CD4-positive, alpha-beta T cell treated with Interleukin-6 for 4 hours (primary cell): Measurements from ENCODE around the gene KCNG3.

Experiments
- DNase-seq: peaks from one replicate; pipeline ENCODE4 v3.0.0-alpha.2; 2020; ENCODE audit warnings: mixed read lengths

Gene KCNG3, protein sequence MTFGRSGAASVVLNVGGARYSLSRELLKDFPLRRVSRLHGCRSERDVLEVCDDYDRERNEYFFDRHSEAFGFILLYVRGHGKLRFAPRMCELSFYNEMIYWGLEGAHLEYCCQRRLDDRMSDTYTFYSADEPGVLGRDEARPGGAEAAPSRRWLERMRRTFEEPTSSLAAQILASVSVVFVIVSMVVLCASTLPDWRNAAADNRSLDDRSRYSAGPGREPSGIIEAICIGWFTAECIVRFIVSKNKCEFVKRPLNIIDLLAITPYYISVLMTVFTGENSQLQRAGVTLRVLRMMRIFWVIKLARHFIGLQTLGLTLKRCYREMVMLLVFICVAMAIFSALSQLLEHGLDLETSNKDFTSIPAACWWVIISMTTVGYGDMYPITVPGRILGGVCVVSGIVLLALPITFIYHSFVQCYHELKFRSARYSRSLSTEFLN

DNA sequence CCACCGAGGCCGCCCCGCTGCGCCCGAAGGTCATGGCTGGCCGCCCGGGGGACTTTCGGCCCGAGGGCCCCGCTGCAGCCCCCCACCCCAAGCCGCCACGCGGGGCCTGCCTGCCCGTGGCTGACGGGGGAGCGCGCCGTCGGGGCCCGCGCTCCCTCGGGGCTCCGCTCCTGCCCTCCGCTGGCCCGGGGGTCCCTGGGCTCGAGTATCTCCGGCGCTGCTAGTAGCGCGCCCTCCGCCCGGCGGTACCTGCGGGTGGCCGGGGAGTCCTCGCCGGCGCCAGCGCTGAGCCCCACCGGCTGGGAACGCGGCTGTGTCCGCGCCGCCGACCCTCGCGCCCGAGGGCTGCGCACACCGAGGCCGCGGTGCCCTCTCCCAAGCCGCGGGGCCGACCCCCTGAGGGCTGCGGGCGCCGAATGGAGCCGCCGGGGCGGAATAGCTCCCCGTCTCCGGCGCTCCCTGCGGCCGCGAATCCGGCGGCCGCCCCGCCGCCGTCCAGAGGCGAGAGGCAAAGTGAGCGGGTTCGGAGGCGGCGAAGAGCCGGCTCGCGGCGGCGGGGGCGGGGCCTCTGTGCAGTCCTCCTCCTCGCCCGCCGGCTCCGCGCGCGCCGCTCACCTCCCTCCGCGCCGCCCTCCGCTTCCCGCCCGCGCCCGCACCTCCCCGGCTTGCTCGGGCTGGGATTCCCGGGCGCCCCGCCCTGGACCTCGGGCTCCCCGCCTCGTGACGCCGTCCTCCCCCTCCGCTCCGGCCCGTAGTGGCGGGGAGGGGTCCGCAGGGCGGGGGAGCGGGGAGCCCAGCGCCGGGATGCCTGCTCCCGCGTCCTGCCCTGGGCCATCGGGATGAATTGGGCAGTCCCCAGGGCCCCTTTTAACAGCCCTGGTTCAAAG is at the start of gene KCNG3:
Gene KCNG3, minus strand, starts transcription at position 515 of the 887 bp plus-strand sequence. Its CDS starts 481 bp downstream, at position 34.
- DNase-seq: peak; percentile 80

DNA sequence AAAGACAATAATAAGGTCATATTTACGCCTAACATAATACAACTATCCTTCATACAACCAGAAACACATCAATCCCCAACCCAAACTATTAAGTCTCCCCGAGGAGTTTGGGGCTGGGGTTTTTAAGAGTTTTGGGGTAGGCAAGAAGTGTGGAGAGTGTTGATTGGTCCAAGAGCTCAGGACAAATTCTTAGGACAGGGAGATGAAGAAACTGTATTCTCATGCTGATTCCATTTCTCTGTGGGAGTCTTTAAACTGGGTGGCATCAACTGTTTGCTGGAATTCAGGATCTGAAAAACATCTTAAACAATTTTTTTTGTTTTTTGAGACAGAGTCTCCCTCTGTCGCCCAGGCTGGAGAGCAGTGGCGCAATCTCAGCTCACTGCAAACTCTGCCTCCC is 49.1 kb upstream of the KCNG3 start:
- no peak for DNase-seq

DNA sequence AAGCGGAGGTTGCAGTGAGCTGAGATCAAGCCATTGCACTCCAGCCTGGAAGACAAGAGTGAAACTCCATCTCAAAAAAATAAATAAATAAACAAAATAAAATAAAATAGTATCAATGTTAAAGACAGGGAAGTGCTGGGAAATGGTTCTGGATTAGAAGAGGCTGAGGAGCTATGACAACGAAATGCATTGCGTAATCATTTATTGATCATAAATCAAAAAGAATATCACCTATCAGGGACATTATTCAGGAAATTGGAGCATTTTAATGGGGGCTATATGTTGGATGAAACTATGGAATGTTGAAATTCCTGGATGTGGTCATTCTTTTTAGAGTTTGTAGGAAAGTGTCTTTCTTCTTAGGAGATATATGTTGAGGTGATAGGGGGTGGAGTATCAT is 43.7 kb upstream of the KCNG3 start:
- no peak for DNase-seq

DNA sequence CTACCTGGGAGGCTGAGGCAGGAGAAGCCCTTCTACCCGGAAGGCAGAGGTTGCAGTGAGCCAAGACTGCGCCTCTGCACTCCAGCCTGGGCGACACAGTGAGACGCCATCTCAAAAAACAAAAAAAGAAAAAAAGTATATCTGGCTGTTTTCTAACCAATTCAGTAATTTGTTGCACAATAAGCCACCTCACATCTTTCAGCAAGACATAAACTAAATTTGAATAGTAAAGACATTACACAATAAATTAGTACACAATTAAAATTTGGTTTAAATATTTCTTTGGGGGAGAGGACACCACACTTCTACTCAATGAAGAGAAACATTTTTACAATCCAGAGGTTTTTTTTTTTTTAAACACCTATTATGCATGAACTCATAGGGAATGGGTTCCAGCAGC is 38.6 kb upstream of the KCNG3 start:
- no peak for DNase-seq

DNA sequence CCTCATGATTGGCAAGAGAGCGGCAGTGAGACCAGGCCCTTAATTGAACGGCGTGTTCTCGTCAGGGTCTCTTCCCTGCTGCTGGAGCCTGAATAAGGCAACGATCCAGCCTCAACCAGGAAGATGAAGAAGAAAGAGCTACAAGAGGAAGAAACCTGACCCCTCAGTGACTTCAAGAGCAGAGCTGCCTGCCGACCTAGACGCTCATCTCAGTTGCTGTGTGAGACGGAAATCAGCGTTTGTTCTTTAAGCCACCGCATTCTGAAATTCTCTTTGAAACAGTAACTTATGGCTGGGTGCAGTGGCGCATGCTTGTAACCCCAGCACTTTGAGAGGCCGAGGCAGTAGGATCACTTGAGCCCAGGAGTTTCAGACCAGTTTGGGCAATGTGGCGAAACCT is 29.6 kb upstream of the KCNG3 start:
- peak; percentile 40 for DNase-seq

DNA sequence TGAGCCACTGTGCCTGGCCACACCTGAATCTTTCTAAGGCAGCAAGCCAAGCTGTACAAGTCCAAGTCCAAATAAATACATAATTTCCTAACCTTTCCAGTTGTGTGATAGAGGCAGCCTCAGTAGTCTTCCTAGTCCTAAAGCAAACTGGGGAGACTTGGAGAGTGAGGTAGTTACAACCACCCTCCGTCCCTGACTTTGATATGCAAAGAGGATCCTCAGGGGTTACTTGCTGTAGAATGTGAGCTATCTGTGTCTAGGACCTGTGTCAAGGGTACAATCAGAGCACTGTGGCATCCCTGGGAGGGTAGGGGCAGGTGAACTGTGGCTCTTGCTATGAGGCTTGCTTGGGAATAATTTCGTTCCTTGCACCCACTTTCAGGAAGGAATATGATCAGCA is 28.3 kb upstream of the KCNG3 start:
- no peak for DNase-seq

DNA sequence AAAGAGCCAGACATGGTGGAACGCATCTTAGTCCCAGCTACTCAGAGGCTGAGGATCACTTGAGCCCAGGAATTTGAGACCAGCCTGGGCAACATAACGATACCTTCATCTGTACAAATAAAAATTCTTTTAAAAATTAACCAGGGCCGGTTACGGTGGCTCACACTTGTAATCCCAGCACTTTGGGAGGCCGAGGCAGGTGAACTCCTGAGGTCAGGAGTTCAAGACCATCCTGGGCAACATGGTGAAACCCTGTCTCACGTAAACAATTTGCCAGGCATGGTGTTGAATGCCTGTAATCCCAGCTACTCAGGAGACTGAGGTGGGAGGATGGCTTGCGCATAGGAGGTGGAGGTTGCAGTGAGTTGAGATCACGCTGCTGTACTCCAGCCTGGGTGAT is 25.8 kb upstream of the KCNG3 start:
- no peak for DNase-seq

DNA sequence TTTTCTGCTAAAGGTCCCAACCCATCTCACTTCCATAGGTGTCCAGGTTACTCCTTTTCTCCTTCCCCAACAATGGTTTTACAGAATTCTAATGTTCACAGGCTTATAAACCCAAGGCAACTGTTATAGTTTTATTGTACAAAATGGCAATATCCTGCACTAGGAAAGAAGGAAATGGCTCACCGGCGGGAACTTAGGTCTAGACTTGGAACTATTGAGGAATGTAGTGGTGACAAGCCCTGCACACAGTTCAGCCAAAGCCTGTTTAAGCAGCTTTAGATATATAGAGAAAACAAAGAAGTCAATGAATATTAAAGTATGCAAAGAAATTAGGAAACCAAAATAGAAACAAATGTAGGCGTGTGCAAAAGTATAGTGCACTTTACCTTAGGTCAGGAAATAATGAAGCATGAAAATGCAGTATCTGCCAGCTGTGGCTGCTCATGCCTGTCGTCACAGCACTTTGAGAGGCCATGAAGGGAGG is 22.7 kb upstream of the KCNG3 start:
- no peak for DNase-seq

DNA sequence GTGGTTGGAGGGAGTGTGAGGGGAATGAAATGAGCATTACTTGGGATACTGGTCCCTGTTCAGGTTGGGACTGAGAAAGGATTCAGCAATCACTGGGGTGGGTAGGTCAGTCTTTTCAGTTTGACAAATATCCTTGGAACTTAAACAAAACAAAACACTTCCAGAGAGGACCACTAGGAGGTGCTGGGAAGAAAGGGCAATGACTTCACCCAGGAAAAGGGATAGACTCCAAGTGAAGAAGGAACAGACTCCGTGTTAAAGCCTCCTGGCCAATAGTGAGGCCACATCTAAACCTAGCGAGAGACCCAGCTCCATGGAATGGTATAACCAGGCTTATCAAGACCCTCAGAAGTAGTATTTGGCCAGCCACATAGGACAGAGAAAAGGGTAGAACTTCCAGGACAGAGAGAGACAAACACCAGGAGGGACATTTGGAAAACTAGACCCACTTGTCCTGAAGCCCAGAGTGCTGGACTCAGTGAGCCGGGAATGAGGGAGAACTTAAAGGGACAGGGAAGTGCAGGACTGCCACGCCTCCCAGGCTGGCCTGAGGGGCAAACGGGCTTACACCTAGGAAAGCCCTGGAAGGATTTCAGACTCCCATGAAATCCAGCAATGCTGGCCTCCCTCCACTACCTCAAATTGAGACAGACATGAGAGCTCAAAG is 19.6 kb upstream of the KCNG3 start:
- DNase-seq: peak; percentile 28

DNA sequence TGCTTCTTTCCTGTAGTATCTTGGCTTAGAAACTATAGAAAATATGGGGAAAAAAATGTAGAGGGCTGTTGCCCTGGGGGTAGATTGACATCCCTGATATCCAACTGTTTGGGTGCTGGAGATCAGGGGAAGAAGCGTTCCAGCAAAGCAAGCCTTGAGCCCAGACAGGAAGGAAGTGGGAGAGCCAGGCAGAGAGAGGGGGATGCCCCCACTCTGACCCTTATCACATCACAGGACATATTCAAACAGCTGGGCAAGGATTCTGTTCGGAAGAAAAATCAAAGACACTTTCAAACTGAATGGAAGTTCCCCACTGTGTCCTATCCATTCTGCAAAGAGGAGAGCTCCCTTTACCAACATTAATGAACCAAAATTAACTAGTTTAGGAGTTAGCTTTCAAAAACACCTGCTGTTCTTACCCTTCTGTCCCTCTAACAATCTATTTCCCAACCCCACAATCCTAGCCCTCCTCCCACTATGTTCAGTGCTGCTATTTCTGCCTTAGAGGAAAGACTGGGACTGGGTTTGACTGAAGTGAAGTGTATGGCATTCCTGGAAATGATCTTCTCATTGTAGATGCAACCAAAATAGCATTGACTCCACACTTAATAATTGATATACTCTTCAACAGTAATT is 16.9 kb upstream of the KCNG3 start:
- no peak for DNase-seq

DNA sequence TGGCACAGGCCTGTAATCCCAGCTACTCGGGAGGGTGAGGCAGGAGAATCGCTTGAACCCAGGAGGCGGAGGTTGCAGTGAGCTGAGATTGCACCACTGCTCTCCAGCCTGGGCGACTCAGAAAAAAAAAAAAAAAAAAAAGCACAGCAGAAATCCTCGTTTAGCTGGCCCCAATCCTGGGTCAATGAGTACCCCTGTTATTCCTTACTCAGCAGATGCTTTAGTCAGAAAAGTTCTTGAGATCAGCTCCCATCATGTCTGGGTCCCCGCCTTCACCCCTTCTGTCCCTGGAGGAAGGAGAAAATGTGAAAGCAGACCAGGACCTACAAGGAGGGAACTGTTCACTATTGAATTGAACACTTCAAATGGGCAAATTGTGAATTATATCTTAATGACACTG is 16.4 kb upstream of the KCNG3 start:
- DNase-seq: no peak

DNA sequence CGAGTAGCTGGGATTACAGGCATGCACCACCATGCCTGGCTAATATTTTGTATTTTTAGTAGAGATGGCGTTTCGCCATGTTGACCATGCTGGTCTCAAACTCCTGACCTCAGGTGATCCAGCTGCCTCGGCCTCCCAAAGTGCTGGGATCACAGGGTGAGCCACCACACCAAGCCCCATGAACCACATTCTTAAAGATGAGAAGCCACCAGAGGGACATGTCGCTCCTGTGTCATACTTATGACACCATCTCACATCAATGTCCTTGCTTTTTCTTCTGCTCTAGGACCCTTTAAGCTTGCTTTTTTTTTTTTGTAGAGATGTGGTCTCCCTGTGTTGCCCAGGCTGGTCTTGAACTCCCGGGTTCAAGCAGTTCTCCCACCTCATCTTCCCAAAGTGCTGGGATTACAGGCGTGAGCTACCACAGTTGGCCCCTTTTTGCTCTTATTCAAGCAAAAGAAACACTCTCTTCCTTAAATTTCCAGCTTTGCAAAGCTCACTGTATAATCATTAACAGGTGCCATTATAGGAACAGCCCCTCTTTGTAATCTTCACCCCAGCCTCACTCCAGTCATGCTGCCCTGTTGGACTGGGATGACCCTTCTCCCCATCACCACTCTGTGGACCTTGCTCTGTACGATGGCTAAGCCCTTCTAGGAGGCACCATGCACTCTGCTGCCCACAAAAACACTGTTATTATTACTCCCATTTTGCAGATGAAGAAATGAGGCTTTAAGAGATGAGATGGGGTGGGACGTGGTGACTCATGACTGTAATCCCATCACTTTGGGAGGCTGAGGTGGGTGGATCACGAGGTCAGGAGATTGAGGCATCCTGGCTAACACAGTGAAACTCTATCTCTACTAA is 10.8 kb upstream of the KCNG3 start:
- DNase-seq: no peak

DNA sequence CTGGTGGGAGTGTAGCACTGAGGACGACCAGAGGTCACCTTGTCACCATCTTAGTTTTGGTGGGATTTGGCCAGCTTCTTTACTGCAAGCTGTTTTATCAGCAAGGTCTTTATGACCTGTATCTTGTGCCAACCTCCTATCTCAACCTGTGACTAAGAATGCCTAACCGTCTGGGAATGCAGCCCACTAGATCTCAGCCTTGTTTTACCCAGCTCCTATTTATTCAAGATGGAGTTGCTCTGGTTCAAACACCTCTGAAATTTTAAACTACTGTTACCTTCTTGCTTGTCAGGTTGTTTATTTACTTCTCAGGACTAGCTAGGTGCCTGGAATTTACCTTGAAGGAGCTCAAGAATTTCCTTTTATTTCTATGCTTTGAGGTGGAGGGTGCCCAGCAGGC is 9.5 kb upstream of the KCNG3 start:
- no peak for DNase-seq

DNA sequence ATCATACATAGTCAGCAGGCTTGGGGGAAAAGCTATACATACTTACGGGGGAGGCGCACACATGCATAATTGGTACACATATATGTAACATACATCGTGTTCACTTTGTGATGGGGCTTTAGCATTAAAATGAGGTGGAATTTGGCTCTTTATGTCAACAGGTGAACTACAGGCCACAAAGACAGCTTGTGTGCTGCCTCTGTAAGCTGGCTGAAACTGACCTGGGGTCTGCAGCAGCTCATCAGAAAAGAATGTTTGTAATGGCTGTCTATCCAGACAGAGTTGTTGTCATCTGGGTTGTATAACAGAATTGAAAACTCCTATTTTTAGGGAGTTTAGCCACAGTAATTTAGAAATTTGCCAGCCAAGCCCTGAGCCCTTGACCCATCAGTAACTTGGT is 4.7 kb upstream of the KCNG3 start:
- DNase-seq: no peak

DNA sequence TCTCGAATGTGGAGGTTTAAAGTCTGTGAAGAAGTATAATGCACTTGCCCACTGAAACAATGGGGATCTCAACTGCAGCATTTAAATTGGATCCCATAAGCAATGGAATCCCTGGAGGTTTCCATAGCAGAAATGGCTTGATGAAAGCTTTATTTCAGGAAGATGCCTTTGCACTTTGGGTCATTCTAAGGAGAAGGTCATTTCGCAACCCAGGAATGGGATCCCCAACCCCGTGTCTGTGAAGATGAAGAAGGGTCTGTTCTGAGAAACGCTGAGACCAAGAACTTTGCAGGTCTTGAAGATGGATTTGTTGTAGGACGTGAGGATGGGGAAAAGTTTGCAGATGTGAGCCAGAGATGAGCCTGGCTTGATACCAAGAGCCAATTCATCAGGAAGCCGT is 1.8 kb upstream of the KCNG3 start:
- no peak for DNase-seq

DNA sequence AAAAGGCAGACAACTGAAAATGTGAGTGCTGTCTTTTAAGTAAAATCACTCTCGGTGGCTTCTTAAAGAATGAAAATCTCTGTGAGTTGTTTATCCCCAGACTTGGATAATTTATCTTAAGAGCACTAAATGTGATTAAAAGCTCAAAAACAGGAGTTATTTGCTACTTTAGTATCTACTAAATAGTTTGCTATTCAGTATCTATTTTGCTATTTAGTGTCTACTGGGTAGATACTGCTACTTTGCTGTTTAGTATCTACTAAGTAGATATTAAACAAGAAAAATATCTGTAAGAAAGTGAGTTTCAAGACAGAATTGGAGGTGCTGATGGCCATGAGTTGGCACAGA is 1.4 kb upstream of the KCNG3 start:
- no peak for DNase-seq

DNA sequence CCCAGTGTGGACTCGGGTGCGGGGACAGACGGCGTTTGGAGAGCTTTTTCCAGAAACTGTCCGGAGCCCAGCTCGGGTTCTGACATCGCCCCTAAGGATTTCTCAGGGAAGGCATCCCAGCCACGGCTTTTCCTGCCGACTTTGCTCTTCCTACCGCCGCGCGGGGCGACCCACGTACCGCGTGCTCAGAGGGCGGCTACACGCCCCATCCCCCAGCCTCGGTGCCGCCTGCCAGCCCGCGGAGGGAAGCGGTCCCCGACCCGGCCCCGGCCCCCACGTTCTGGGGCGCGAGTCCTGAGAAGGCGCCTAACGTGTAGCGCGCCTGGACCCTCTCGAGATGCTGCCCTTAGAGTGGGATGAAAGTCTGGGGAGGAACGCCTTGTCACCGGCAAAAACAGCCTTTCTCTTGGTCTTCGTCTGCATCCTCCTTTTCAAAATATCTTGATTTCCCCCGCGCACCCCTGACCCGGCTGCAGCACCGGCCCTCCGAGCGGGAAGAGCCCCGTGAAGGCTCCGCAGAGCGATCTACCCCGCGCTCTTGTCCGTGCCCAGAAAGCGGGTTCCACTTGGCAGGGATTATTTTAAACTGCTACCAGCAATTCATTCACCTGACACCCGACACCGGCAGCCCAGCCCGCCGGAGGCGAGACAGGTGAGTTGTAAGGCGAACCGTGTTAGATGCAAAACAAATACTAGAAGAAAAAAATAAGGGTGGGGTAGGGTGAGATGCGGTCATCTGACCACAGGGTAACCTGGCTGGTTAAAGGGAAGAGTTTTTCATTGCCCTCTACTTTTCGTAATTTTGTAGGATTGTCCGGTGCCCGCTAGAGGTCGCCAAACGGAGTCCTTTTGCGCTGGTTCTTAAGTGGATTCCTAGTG is 812 bp upstream of the KCNG3 start:
- DNase-seq: peak; percentile 81

DNA sequence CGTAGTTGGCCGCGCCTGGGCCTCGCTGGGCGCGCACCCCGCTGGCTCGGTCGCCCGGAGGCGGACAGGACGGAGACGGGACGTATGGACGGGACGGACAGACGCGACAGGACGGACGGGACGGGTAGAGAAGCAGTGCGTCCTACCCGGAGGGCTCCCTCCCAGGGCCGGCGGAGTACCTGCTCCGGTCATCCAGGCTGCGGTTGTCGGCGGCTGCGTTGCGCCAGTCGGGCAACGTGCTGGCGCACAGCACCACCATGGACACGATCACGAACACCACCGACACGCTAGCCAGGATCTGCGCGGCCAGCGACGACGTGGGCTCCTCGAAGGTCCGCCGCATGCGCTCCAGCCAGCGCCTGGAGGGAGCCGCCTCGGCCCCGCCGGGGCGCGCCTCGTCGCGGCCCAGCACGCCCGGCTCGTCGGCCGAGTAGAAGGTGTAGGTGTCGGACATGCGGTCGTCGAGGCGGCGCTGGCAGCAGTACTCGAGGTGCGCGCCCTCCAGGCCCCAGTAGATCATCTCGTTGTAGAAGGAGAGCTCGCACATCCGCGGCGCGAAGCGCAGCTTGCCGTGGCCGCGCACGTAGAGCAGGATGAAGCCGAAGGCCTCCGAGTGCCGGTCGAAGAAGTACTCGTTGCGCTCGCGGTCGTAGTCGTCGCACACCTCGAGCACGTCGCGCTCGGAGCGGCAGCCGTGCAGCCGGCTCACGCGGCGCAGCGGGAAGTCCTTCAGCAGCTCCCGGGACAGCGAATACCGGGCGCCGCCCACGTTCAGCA is 903 bp downstream of the KCNG3 start:
- peak; percentile 54 for DNase-seq

DNA sequence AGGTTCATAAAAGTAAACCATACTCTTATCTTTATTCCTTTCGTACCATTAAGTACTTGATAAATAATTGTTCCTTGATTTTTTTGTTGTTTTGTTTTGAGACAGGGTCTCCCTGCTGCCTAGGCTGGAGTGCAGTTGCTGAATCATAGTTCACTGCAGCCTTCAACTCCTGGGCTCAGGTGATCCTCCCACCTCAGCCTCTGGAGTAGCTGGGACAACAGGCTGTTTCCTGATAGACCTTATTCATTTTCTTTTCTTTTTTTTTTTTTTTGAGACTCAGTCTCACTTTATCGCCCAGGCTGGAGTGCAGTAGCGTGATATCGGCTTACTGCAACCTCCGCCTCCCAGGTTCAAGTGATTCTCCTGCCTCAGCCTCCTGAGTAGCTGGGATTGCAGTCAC is 5.5 kb downstream of the KCNG3 start:
- DNase-seq: no peak
